ENCODE measurements around the gene FAM241B. TPM values are rescaled to one million over a fixed set of nuclear protein-coding genes. Genes with fewer than 3 reads are reported as not detected.

Gene FAM241B
- total RNA-seq, 1 experiment from 2014 or later: 24.9 TPM

DNA sequence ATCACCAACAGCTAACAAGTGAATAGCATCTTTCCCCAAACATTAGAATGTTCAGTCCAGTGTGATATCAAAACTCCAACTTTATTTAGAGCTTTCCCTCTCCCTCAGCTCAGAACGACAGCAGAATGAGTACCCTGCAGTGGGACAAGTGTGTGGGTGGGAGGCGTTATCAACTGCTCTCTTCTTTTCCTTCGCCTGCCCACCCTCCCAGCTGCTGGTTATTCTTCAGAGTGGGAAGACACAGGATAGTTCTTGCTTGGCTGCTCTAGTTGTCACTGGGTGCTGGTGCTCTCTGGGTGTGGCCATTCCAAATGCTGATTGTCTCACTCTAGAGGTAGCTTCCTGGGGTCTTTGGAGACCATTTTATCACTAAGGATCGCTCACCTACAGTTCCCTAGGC is 13.7 kb upstream of the FAM241B start:
- intact Hi-C loops (cut with micrococcal nuclease; ENCODE audit: unreplicated experiment): no loop called here
- Histone ChIP-seq H3K4me3 (ENCODE audit: low read depth, low read length) (no peak overlapping the region), H3K9me3 (peaks cover 4% of the 10 kb centered on the region; the same call in 1 of the 2 replicates), H3K4me1 (no peaks in the 10 kb centered on the region), H3K27me3 (replicated peaks; ENCODE audit: control insufficient read depth, insufficient read depth, low read length) (peaks cover 2% of the 10 kb centered on the region; the same call in 1 of the 2 replicates), H3K36me3 (ENCODE audit: control insufficient read depth, insufficient read depth, low read length) (no peaks in the 10 kb centered on the region)
- Mint-ChIP-seq H3K27me3 (ENCODE audit: insufficient read depth, unreplicated experiment) (peaks cover 28% of the 10 kb centered on the region), H3K27ac (ENCODE audit: unreplicated experiment) (no peak overlapping the region), H3K9me3 (ENCODE audit: unreplicated experiment) (no peaks in the 10 kb centered on the region), H3K4me1 (ENCODE audit: low read depth, unreplicated experiment) (no peaks in the 10 kb centered on the region), H3K36me3 (ENCODE audit: insufficient read depth, unreplicated experiment) (no peaks in the 10 kb centered on the region), H3K4me3 (ENCODE audit: unreplicated experiment) (no peak overlapping the region)
- POLR2A ChIA-PET: no interaction called here
- DNase-seq: no peak
- TF ChIP-seq, protein P1, sequence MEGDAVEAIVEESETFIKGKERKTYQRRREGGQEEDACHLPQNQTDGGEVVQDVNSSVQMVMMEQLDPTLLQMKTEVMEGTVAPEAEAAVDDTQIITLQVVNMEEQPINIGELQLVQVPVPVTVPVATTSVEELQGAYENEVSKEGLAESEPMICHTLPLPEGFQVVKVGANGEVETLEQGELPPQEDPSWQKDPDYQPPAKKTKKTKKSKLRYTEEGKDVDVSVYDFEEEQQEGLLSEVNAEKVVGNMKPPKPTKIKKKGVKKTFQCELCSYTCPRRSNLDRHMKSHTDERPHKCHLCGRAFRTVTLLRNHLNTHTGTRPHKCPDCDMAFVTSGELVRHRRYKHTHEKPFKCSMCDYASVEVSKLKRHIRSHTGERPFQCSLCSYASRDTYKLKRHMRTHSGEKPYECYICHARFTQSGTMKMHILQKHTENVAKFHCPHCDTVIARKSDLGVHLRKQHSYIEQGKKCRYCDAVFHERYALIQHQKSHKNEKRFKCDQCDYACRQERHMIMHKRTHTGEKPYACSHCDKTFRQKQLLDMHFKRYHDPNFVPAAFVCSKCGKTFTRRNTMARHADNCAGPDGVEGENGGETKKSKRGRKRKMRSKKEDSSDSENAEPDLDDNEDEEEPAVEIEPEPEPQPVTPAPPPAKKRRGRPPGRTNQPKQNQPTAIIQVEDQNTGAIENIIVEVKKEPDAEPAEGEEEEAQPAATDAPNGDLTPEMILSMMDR (IDR thresholded peaks at IDR 0.05; ENCODE audit: insufficient read depth in 1 of 2, low read depth in 1 of 2, low read length in 1 of 2, severe bottlenecking in 1 of 2, unreplicated experiment in 1 of 2): no peak
- CTCF ChIA-PET: no interaction called here
- BruUV-seq (replicated peaks): no TSS peak

DNA sequence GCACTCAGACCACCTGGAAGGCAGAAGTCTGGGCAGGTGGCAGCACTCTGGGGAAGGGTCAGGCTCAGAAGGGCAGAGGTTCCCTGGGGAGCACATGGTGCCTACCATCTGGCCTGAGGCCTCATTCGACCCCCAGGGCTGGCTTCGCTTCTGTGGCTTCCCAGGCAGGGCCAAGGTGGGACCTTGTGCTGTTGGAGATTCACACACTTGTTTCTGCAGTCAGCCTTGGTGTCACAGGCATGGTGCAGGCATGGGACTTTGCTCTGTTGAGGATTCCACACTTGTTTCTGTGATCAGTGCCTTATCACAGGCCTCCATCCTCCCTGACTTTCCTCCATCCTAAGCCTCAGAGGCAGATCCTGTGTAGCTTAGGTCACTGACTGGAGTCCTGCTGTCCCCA is 11.3 kb upstream of the FAM241B start:
- no peaks in the 10 kb centered on the region for H3K36me3 Mint-ChIP-seq (ENCODE audit: insufficient read depth, unreplicated experiment)
- H3K9me3 ChIP-seq: peaks cover 20% of the 10 kb centered on the region
- intact Hi-C loops (cut with micrococcal nuclease; ENCODE audit: unreplicated experiment): no loop called here
- BruUV-seq (replicated peaks): no TSS peak
- H3K9me3 Mint-ChIP-seq (ENCODE audit: unreplicated experiment): peaks cover 5% of the 10 kb centered on the region
- ChIA-PET CTCF (no interaction called here), POLR2A (no interaction called here)
- no peak overlapping the region for H3K4me3 ChIP-seq (ENCODE audit: low read depth, low read length)
- TF ChIP-seq, protein P1 (IDR thresholded peaks at IDR 0.05; ENCODE audit: insufficient read depth in 1 of 2, low read depth in 1 of 2, low read length in 1 of 2, severe bottlenecking in 1 of 2, unreplicated experiment in 1 of 2): no peak
- no peak overlapping the region for H3K27ac Mint-ChIP-seq (ENCODE audit: unreplicated experiment)
- H3K4me1 Mint-ChIP-seq (ENCODE audit: low read depth, unreplicated experiment): no peaks in the 10 kb centered on the region
- no peak for DNase-seq
- H3K27me3 Mint-ChIP-seq (ENCODE audit: insufficient read depth, unreplicated experiment): peaks cover 32% of the 10 kb centered on the region
- H3K36me3 ChIP-seq (ENCODE audit: control insufficient read depth, insufficient read depth, low read length): no peaks in the 10 kb centered on the region
- no peak overlapping the region for H3K4me3 Mint-ChIP-seq (ENCODE audit: unreplicated experiment)
- no peaks in the 10 kb centered on the region for H3K4me1 ChIP-seq
- peaks cover 2% of the 10 kb centered on the region; the same call in 1 of the 2 replicates for H3K27me3 ChIP-seq (replicated peaks; ENCODE audit: control insufficient read depth, insufficient read depth, low read length)

DNA sequence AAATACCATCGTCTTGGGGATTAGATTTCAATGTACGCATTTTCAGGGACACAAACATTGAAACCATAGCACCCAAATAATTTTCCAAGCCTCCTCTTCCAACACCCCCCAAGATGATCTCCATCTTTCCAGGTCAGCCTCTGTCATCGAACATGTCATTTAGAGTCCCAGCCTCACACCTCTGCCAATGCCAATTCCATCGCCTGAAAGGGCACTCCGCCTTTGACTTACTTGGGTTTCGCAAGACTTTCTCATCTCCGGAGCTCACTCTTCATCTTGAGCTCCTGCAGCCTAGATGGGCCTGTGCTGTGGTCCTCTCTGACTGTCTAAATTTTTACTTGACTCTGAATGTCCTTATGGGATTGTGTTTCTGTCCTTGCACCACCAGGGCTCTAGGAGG is 10.4 kb upstream of the FAM241B start:
- no peak for DNase-seq
- Histone ChIP-seq H3K36me3 (ENCODE audit: control insufficient read depth, insufficient read depth, low read length) (no peaks in the 10 kb centered on the region), H3K9me3 (peaks cover 21% of the 10 kb centered on the region), H3K4me3 (ENCODE audit: low read depth, low read length) (no peak overlapping the region), H3K4me1 (no peaks in the 10 kb centered on the region), H3K27me3 (replicated peaks; ENCODE audit: control insufficient read depth, insufficient read depth, low read length) (peaks cover 2% of the 10 kb centered on the region; the same call in 1 of the 2 replicates)
- POLR2A ChIA-PET: no interaction called here
- H3K27me3 Mint-ChIP-seq (ENCODE audit: insufficient read depth, unreplicated experiment): peaks cover 31% of the 10 kb centered on the region
- no peak overlapping the region for H3K4me3 Mint-ChIP-seq (ENCODE audit: unreplicated experiment)
- H3K36me3 Mint-ChIP-seq (ENCODE audit: insufficient read depth, unreplicated experiment): no peaks in the 10 kb centered on the region
- peaks cover 13% of the 10 kb centered on the region for H3K9me3 Mint-ChIP-seq (ENCODE audit: unreplicated experiment)
- no peaks in the 10 kb centered on the region for H3K4me1 Mint-ChIP-seq (ENCODE audit: low read depth, unreplicated experiment)
- TF ChIP-seq, protein P1 (IDR thresholded peaks at IDR 0.05; ENCODE audit: insufficient read depth in 1 of 2, low read depth in 1 of 2, low read length in 1 of 2, severe bottlenecking in 1 of 2, unreplicated experiment in 1 of 2): no peak
- CTCF ChIA-PET: no interaction called here
- no TSS peak for BruUV-seq (replicated peaks)
- no peak overlapping the region for H3K27ac Mint-ChIP-seq (ENCODE audit: unreplicated experiment)
- intact Hi-C loops (cut with micrococcal nuclease; ENCODE audit: unreplicated experiment): no loop called here

Data from Caco-2 (cell line).